ENCODE results near the gene LIM2.
"Not testable (repeated sequence)": the region's sequence is repeated elsewhere in the genome, so short reads cannot be mapped to it uniquely, and the experiment has no call there.

Gene LIM2

GRCh38 chr19:51417107-51417809, 29.5 kb upstream of the LIM2 start, which contains the start of gene SIGLEC10:
SIGLEC10 (minus strand) TSS chr19:51417642; CDS start chr19:51417581, 61 bp downstream.
- POLR2A ChIA-PET, result no interaction called here
- H3K9me3 ChIP-seq (ENCODE audit: control insufficient read depth, insufficient read depth, low read depth, low read length), result no peaks in the 10 kb centered on the region
- H3K4me1 ChIP-seq (ENCODE audit: control insufficient read depth, insufficient read depth, low read length), result no peaks in the 10 kb centered on the region
- no peak within 1 kb of the TSS for H3K4me3 ChIP-seq (ENCODE audit: low read depth, low read length)
- no peaks in the 10 kb centered on the region for H3K36me3 ChIP-seq (ENCODE audit: control insufficient read depth in 2 of 2, insufficient read depth in 1 of 2, low read length in 2 of 2)
- 0 out of 2 replicates have a peak, but pooled peaks have one; percentile 14 for TF ChIP-seq EGR2 (tag by site-specific recombination; IDR thresholded peaks at IDR 0.05; ENCODE audit: low read depth)
- TF ChIP-seq YY1 (tag by site-specific recombination; IDR thresholded peaks at IDR 0.05), result no peak
- H3K27ac ChIP-seq (ENCODE audit: extremely low read depth, low read depth, low read length), result no peak within 1 kb of the TSS
- CTCF ChIA-PET, result interaction anchor here (0.7 to 2.1 kb wide), 4 partner anchors 9 to 98 kb away, joined by 3 to 6 read pairs (median 4); no protein-coding TSS in a partner anchor

GRCh38 chr19:51416422-51416821, 28.6 kb upstream of the LIM2 start:
- H3K36me3 ChIP-seq (ENCODE audit: control insufficient read depth in 2 of 2, insufficient read depth in 1 of 2, low read length in 2 of 2); POLR2A ChIA-PET; H3K27ac ChIP-seq (ENCODE audit: extremely low read depth, low read depth, low read length); H3K4me1 ChIP-seq (ENCODE audit: control insufficient read depth, insufficient read depth, low read length); H3K9me3 ChIP-seq (ENCODE audit: control insufficient read depth, insufficient read depth, low read depth, low read length); H3K4me3 ChIP-seq (ENCODE audit: low read depth, low read length): not testable (repeated sequence)
- CTCF ChIA-PET, result interaction anchor here (1.0 to 1.4 kb wide), 3 partner anchors 8 to 58 kb away, joined by 3 to 4 read pairs (median 3); no protein-coding TSS in a partner anchor

- POLR2A ChIA-PET, result no interaction called here
Measured at GRCh38 chr19:51415187-51415586, 27.4 kb upstream of the LIM2 start.

GRCh38 chr19:51410950-51411748, 23.4 kb upstream of the LIM2 start:
- H3K36me3 ChIP-seq (ENCODE audit: control insufficient read depth in 2 of 2, insufficient read depth in 1 of 2, low read length in 2 of 2), result no peaks in the 10 kb centered on the region
- ChIA-PET POLR2A (no interaction called here), CTCF (interaction anchor here (0.6 to 1.5 kb wide), 5 partner anchors 10 to 249 kb away, joined by 3 to 6 read pairs (median 3); no protein-coding TSS in a partner anchor)
- no peaks in the 10 kb centered on the region for H3K9me3 ChIP-seq (ENCODE audit: control insufficient read depth, insufficient read depth, low read depth, low read length)
- TF ChIP-seq ZNF223 (tag by site-specific recombination; IDR thresholded peaks at IDR 0.05) (no peak), ZNF596 (tag by site-specific recombination; IDR thresholded peaks at IDR 0.05) (peak; percentile 69)
- no peak overlapping the region for H3K4me3 ChIP-seq (ENCODE audit: low read depth, low read length)
- no peak overlapping the region for H3K27ac ChIP-seq (ENCODE audit: extremely low read depth, low read depth, low read length)
- no peaks in the 10 kb centered on the region for H3K4me1 ChIP-seq (ENCODE audit: control insufficient read depth, insufficient read depth, low read length)

More at GRCh38 chr19:51415187-51415586, 27.4 kb upstream of the LIM2 start:
- TF ChIP-seq HOXA7 (CRISPR knock-in tag; IDR thresholded peaks at IDR 0.05; ENCODE audit: borderline replicate concordance) (no peak), WT1 (tag by site-specific recombination; IDR thresholded peaks at IDR 0.05) (no peak), ZFP3 (tag by site-specific recombination; IDR thresholded peaks at IDR 0.05; ENCODE audit: low read depth) (no peak), ZNF776 (tag by site-specific recombination; IDR thresholded peaks at IDR 0.05; ENCODE audit: borderline replicate concordance) (no peak), HIC1 (tag by site-specific recombination; IDR thresholded peaks at IDR 0.05) (no peak), ZNF670 (tag by site-specific recombination; IDR thresholded peaks at IDR 0.05; ENCODE audit: low read depth) (no peak)
- no peaks in the 10 kb centered on the region for H3K4me1 ChIP-seq (ENCODE audit: control insufficient read depth, insufficient read depth, low read length)
- CTCF ChIA-PET, result interaction anchor here (0.6 to 1.0 kb wide), 2 partner anchors 25 to 76 kb away, joined by 3 read pairs; no protein-coding TSS in a partner anchor
- no peaks in the 10 kb centered on the region for H3K9me3 ChIP-seq (ENCODE audit: control insufficient read depth, insufficient read depth, low read depth, low read length)
- H3K36me3 ChIP-seq (ENCODE audit: control insufficient read depth in 2 of 2, insufficient read depth in 1 of 2, low read length in 2 of 2), result no peaks in the 10 kb centered on the region
- no peak overlapping the region for H3K27ac ChIP-seq (ENCODE audit: extremely low read depth, low read depth, low read length)
- H3K4me3 ChIP-seq (ENCODE audit: low read depth, low read length), result no peak overlapping the region

All from HEK293 (cell line).